Measurements from ENCODE around the gene MYO7A. TPM values are rescaled to one million over a fixed set of nuclear protein-coding genes. Genes with fewer than 3 reads are reported as not detected.

Gene MYO7A
- total and polyA plus RNA-seq, 2 of the 8 experiments (the other 6 are each of a cell fraction or from before 2014, with no cell fraction given): 1.5 to 1.9 TPM

- no peak for TF ChIP-seq CTBP2 (IDR thresholded peaks at IDR 0.05; ENCODE audit: borderline replicate concordance, insufficient read depth, insufficient read length, low read length)
Measured at GRCh38 chr11:77129069-77129841, 1.2 kb downstream of the MYO7A start (continued).
